ENCODE data around the gene ATRNL1.

ATRNL1 gene

GRCh38 chr10:115856580-115856979 lies 763.4 kb downstream of the ATRNL1 start:
- TF ChIP-seq, protein P1, sequence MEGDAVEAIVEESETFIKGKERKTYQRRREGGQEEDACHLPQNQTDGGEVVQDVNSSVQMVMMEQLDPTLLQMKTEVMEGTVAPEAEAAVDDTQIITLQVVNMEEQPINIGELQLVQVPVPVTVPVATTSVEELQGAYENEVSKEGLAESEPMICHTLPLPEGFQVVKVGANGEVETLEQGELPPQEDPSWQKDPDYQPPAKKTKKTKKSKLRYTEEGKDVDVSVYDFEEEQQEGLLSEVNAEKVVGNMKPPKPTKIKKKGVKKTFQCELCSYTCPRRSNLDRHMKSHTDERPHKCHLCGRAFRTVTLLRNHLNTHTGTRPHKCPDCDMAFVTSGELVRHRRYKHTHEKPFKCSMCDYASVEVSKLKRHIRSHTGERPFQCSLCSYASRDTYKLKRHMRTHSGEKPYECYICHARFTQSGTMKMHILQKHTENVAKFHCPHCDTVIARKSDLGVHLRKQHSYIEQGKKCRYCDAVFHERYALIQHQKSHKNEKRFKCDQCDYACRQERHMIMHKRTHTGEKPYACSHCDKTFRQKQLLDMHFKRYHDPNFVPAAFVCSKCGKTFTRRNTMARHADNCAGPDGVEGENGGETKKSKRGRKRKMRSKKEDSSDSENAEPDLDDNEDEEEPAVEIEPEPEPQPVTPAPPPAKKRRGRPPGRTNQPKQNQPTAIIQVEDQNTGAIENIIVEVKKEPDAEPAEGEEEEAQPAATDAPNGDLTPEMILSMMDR (IDR thresholded peaks at IDR 0.05; ENCODE audit: borderline replicate concordance, control extremely low read depth, extremely low read depth, insufficient read depth, missing control alignments), result no peak
- in situ Hi-C loops (cut with MboI; ENCODE audit: low sequenced_read_pairs, unreplicated experiment), result no loop called here
- no peak for DNase-seq (ENCODE audit: low spot score)

DNA sequence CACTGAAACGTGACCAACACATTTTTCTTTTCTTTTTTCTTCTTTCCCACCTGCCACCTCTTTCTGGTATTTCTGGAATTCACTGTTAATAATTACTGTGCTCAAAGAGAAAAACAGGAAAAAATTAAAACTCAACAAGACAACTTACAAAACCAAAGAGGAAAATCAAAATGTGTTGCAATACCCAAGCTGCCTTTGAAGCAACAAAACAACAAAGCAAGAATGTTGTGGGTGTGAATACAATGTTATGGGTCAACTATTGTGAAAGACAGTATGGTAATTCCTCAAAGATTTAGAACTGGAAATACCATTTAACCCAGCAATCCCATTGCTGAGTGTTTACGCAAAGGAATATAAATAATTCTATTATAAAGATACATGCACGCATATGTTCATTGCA lies 764.7 kb downstream of the ATRNL1 start:
- TF ChIP-seq, protein P1 (IDR thresholded peaks at IDR 0.05; ENCODE audit: borderline replicate concordance, control extremely low read depth, extremely low read depth, insufficient read depth, missing control alignments), result no peak
- in situ Hi-C loops (cut with MboI; ENCODE audit: low sequenced_read_pairs, unreplicated experiment), result no loop called here

DNA sequence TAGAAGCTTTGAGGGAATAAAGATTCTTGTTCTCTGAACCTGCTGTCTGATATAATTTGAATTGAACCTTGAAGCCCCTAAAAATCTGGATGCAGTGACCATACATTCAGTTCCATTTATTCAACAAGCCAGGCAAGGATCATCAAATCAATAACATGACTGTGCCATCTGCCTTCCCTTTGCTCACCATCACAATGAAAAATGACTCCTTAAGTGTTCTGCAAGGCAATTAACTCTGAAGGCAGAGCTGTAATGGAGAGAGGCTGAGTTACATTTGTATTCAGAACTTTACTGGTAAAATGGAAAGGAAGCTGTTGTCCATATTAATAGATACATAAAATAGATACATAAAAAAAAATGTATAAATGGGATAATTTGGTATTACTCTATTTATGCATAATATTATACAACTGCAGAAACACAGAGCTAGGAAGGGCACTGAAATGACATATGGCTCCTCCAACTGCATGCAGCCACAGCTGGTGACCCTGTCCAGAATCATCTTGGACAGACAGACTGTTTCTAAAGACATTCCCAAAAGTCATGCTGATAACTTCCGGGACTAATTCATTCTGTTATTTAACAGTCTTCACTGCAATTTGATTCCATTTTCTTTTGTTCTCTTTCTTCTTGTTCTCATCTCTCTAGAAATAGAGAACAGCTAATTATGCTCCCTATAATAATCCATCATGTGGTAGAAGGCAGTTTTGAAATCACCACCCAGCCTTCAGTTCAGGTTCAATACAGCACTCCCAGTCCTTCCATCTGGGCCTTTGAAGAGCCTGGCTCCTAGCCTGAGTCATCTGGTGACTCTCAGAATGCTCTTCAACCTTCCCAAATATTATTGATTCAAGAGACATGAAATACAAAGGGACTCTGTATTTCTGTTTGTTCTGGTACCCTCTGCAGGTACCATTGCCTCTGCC lies 767.3 kb downstream of the ATRNL1 start:
- DNase-seq (ENCODE audit: low spot score), result no peak
- TF ChIP-seq, protein P1 (IDR thresholded peaks at IDR 0.05; ENCODE audit: borderline replicate concordance, control extremely low read depth, extremely low read depth, insufficient read depth, missing control alignments), result no peak
- in situ Hi-C loops (cut with MboI; ENCODE audit: low sequenced_read_pairs, unreplicated experiment), result no loop called here

More for the DNA sequence above, 764.7 kb downstream of the ATRNL1 start:
- no peak for DNase-seq (ENCODE audit: low spot score)

GRCh38 chr10:115861455-115861854 lies 768.3 kb downstream of the ATRNL1 start:
- in situ Hi-C loops (cut with MboI; ENCODE audit: low sequenced_read_pairs, unreplicated experiment), result no loop called here
- no peak for DNase-seq (ENCODE audit: low spot score)
- TF ChIP-seq, protein P1 (IDR thresholded peaks at IDR 0.05; ENCODE audit: borderline replicate concordance, control extremely low read depth, extremely low read depth, insufficient read depth, missing control alignments), result no peak

GRCh38 chr10:115861864-115862263 lies 768.7 kb downstream of the ATRNL1 start:
- in situ Hi-C loops (cut with MboI; ENCODE audit: low sequenced_read_pairs, unreplicated experiment), result no loop called here
- DNase-seq (ENCODE audit: low spot score), result no peak

GRCh38 chr10:115866174-115866573 lies 773.0 kb downstream of the ATRNL1 start:
- TF ChIP-seq, protein P1 (IDR thresholded peaks at IDR 0.05; ENCODE audit: borderline replicate concordance, control extremely low read depth, extremely low read depth, insufficient read depth, missing control alignments), result no peak
- in situ Hi-C loops (cut with MboI; ENCODE audit: low sequenced_read_pairs, unreplicated experiment), result no loop called here
- DNase-seq (ENCODE audit: low spot score), result no peak

More at GRCh38 chr10:115861864-115862263, 768.7 kb downstream of the ATRNL1 start:
- TF ChIP-seq, protein P1 (IDR thresholded peaks at IDR 0.05; ENCODE audit: borderline replicate concordance, control extremely low read depth, extremely low read depth, insufficient read depth, missing control alignments), result no peak
